ENCODE data around the gene TIMM23B. TPM values are rescaled to one million over a fixed set of nuclear protein-coding genes. Genes with fewer than 3 reads are reported as not detected.
"Not testable (repeated sequence)": the region's sequence is repeated elsewhere in the genome, so short reads cannot be mapped to it uniquely, and the experiment has no call there.

Gene TIMM23B
- total RNA-seq, 1 experiment from 2014 or later = 24.2 TPM

DNA sequence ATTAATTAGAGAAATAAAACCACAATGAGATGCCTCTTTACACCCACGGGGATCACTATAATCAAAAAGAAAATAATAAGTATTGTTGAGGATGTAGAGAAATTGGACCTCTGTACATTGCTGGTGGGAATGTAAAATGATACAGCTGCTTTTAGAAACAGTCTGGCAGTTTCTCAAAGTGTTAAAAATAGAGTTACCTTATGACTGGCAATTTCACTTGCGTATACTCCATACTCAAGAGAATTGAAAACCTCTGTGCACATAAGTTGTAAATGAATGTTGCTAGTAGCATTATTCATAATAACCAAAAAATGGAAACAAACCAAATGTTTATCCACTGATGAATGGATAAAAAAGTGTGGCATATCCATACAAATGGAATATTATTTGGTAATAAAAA, 6.3 kb downstream of the TIMM23B start:
- not testable (repeated sequence) for H3K14ac ChIP-seq (ENCODE audit: insufficient read depth, low read length); H3K79me1 ChIP-seq (ENCODE audit: insufficient read depth, low read depth, low read length, poor library complexity, severe bottlenecking); H3K4me1 Mint-ChIP-seq; H2BK120ac ChIP-seq (ENCODE audit: low read depth, low read length, poor library complexity, severe bottlenecking); H3K27me3 Mint-ChIP-seq (ENCODE audit: low read depth); H2BK5ac ChIP-seq (ENCODE audit: insufficient read length, low read length); H3T11ph ChIP-seq (ENCODE audit: low read length); H2AK5ac ChIP-seq (ENCODE audit: insufficient read length, low read length); H4K91ac ChIP-seq (ENCODE audit: insufficient read length, low read depth, low read length); H3K9ac ChIP-seq (ENCODE audit: extremely low read depth, insufficient read length, low read length); H4K5ac ChIP-seq (ENCODE audit: insufficient read length, low read depth, low read length); H3K27ac Mint-ChIP-seq; H2AFZ ChIP-seq (ENCODE audit: low read length); H3K27me3 ChIP-seq (ENCODE audit: insufficient read depth, low read length); H3K9me3 Mint-ChIP-seq; H3K4me3 Mint-ChIP-seq; H4K8ac ChIP-seq (replicated peaks; ENCODE audit: insufficient read length, low read depth, low read length); H3K27ac ChIP-seq (ENCODE audit: insufficient read length, low read depth, low read length); H3K4me2 ChIP-seq (ENCODE audit: insufficient read depth, insufficient read length, low read length); DNase-seq; H2BK15ac ChIP-seq (ENCODE audit: low read depth, low read length); H3K79me2 ChIP-seq (ENCODE audit: insufficient read depth, low read length); H3K23ac ChIP-seq (ENCODE audit: insufficient read length, low read depth, low read length); H3K9me3 ChIP-seq (ENCODE audit: control insufficient read depth, low read depth, low read length); H3K56ac ChIP-seq (ENCODE audit: insufficient read length, low read depth, low read length); H4K20me1 ChIP-seq (ENCODE audit: control insufficient read depth, insufficient read depth, insufficient read length); H3K4me1 ChIP-seq (ENCODE audit: insufficient read depth, low read length); H2BK12ac ChIP-seq (ENCODE audit: insufficient read length, low read depth, low read length); H2BK20ac ChIP-seq (ENCODE audit: low read depth, low read length, poor library complexity, severe bottlenecking); H3K4ac ChIP-seq (ENCODE audit: low read depth, low read length); H3K18ac ChIP-seq (ENCODE audit: insufficient read length, low read depth, low read length); H3K23me2 ChIP-seq (ENCODE audit: insufficient read length, low read depth, low read length, poor library complexity, severe bottlenecking)
- no CpG with 5 or more reads among the region's 2 CpGs for WGBS (ENCODE audit: extremely low coverage, insufficient read length, low lambda C conversion rate)
- peaks cover 8 to 25% (median 19%) of the 10 kb centered on the region in 3 experiments; a peak in 5 of 7 replicates for H3K36me3 Mint-ChIP-seq (ENCODE audit: insufficient read depth in 1 of 3, low read depth in 3 of 3)

DNA sequence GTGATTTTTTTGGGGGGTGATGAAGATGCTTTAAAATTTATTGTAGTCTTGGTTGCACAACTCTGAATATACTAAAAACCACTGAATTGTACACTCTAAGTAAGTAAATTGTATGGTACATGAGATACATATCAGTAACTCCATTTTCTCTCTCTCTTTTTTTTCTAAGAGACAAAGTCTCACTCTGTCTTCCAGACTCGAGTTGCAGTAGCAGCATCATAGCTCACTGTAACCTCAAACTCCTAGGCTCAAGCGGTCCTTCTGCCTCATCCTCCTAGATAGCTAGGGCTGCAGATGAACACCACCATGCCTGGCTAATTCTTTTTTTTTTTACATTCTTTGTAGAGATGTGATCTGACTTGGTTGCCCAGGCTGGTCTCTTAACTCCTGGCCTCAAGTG, 6.9 kb downstream of the TIMM23B start:
- not testable (repeated sequence) for H3K79me2 ChIP-seq (ENCODE audit: insufficient read depth, low read length); H3K4me3 Mint-ChIP-seq; H3T11ph ChIP-seq (ENCODE audit: low read length); H4K20me1 ChIP-seq (ENCODE audit: control insufficient read depth, insufficient read depth, insufficient read length); H3K27ac Mint-ChIP-seq; H4K5ac ChIP-seq (ENCODE audit: insufficient read length, low read depth, low read length); H3K4me1 Mint-ChIP-seq; H3K23me2 ChIP-seq (ENCODE audit: insufficient read length, low read depth, low read length, poor library complexity, severe bottlenecking); H3K4me1 ChIP-seq (ENCODE audit: insufficient read depth, low read length); H3K56ac ChIP-seq (ENCODE audit: insufficient read length, low read depth, low read length); H2BK120ac ChIP-seq (ENCODE audit: low read depth, low read length, poor library complexity, severe bottlenecking); H3K18ac ChIP-seq (ENCODE audit: insufficient read length, low read depth, low read length); H4K91ac ChIP-seq (ENCODE audit: insufficient read length, low read depth, low read length); H3K27ac ChIP-seq (ENCODE audit: insufficient read length, low read depth, low read length); H3K79me1 ChIP-seq (ENCODE audit: insufficient read depth, low read depth, low read length, poor library complexity, severe bottlenecking); H3K9me3 Mint-ChIP-seq; H2BK15ac ChIP-seq (ENCODE audit: low read depth, low read length); H2BK20ac ChIP-seq (ENCODE audit: low read depth, low read length, poor library complexity, severe bottlenecking); H2AK5ac ChIP-seq (ENCODE audit: insufficient read length, low read length); H3K14ac ChIP-seq (ENCODE audit: insufficient read depth, low read length); H2AFZ ChIP-seq (ENCODE audit: low read length); H2BK5ac ChIP-seq (ENCODE audit: insufficient read length, low read length); H3K4ac ChIP-seq (ENCODE audit: low read depth, low read length); H3K9ac ChIP-seq (ENCODE audit: extremely low read depth, insufficient read length, low read length); H3K4me2 ChIP-seq (ENCODE audit: insufficient read depth, insufficient read length, low read length); H4K8ac ChIP-seq (replicated peaks; ENCODE audit: insufficient read length, low read depth, low read length); H2BK12ac ChIP-seq (ENCODE audit: insufficient read length, low read depth, low read length); DNase-seq; H3K23ac ChIP-seq (ENCODE audit: insufficient read length, low read depth, low read length); H3K27me3 ChIP-seq (ENCODE audit: insufficient read depth, low read length); H3K27me3 Mint-ChIP-seq (ENCODE audit: low read depth); H3K9me3 ChIP-seq (ENCODE audit: control insufficient read depth, low read depth, low read length)
- peaks cover 8 to 25% (median 17%) of the 10 kb centered on the region in 3 experiments; a peak in 5 of 7 replicates for H3K36me3 Mint-ChIP-seq (ENCODE audit: insufficient read depth in 1 of 3, low read depth in 3 of 3)
- no CpG with 5 or more reads among the region's 2 CpGs for WGBS (ENCODE audit: extremely low coverage, insufficient read length, low lambda C conversion rate)

All from H9 (cell line).